Measurements from ENCODE around the gene INS. TPM values are rescaled to one million over a fixed set of nuclear protein-coding genes. Genes with fewer than 3 reads are reported as not detected.

The INS gene
- total and polyA plus RNA-seq, 2 of the 8 experiments (the other 6 are each of a cell fraction or from before 2014, with no cell fraction given): not detected

- no peak overlapping the region for H2BK120ac ChIP-seq (replicated peaks; ENCODE audit: low read depth, low read length)
- H3K4me3 ChIP-seq (ENCODE audit: extremely low read depth in 1 of 4, insufficient read depth in 2 of 4, low read depth in 3 of 4, low read length in 4 of 4): no peak overlapping the region
- H4K91ac ChIP-seq (replicated peaks; ENCODE audit: insufficient read length, low read length): no peak overlapping the region
- no peak overlapping the region for H4K5ac ChIP-seq (ENCODE audit: insufficient read length, low read depth, low read length)
- H2BK12ac ChIP-seq (ENCODE audit: low read depth, low read length): no peak overlapping the region
- H3K79me2 ChIP-seq (ENCODE audit: control insufficient read depth in 1 of 2, insufficient read depth in 2 of 2, low read length in 2 of 2): no peaks in the 10 kb centered on the region
- H3K23me2 ChIP-seq (ENCODE audit: low read depth, low read length): peaks cover 4% of the 10 kb centered on the region; the same call in 1 of the 2 replicates
- no peak overlapping the region for H3K4me2 ChIP-seq (ENCODE audit: insufficient read depth in 1 of 2, low read depth in 2 of 2, low read length in 2 of 2)
- no peak overlapping the region for H2BK15ac ChIP-seq (ENCODE audit: low read length)
- H3K27me3 ChIP-seq (replicated peaks in 1 of 4; ENCODE audit: control insufficient read depth in 3 of 4, extremely low read depth in 1 of 4, insufficient read depth in 3 of 4, low read length in 3 of 4): peaks cover 0 to 6% (median 0%) of the 10 kb centered on the region in 4 experiments; a peak in 2 of 7 replicates
- no peak overlapping the region for H3K27ac ChIP-seq (ENCODE audit: low read depth, low read length)
- 83% methylated on average over 7 of the region's 10 CpGs; no CpG with 5 or more reads in 1 of the 2 experiments for WGBS, 2 experiments (ENCODE audit: extremely low coverage in 1 of 2, insufficient coverage in 1 of 2, insufficient read length in 1 of 2, insufficient replicate concordance in 2 of 2, low coverage in 1 of 2, low lambda C conversion rate in 2 of 2, missing lambda C conversion rate in 1 of 2)
- H3K23ac ChIP-seq (ENCODE audit: insufficient read length): no peak overlapping the region
- no peak overlapping the region for H3K56ac ChIP-seq (replicated peaks; ENCODE audit: insufficient read length, low read depth, low read length)
- H4K8ac ChIP-seq (ENCODE audit: extremely low read depth, insufficient read depth, low read length): no peak overlapping the region
- H3K14ac ChIP-seq (ENCODE audit: insufficient read length): no peak overlapping the region
- no peak overlapping the region for H3K9ac ChIP-seq (replicated peaks in 1 of 4; ENCODE audit: extremely low read depth in 1 of 4, low read depth in 3 of 4, low read length in 3 of 4)
- DNase-seq (ENCODE audit: low read depth in 1 of 2, low spot score in 2 of 2): no peak
- no peaks in the 10 kb centered on the region for H3K36me3 ChIP-seq (ENCODE audit: control insufficient read depth in 2 of 4, insufficient read depth in 4 of 4, low read length in 3 of 4)
- H3K18ac ChIP-seq (ENCODE audit: extremely low read depth, low read length): no peak overlapping the region
- H3K4me1 ChIP-seq (replicated peaks in 1 of 4; ENCODE audit: control insufficient read depth in 3 of 4, insufficient read depth in 4 of 4, low read length in 3 of 4): no peaks in the 10 kb centered on the region; a peak in 1 of 7 replicates
- CTCF ChIA-PET (ENCODE audit: partially characterized antibody): interaction anchor here (0.7 to 6.1 kb wide), 17 partner anchors 14 to 694 kb away, joined by 3 to 116 read pairs (median 4); partner anchors contain the start of genes C11orf21, CDKN1C and TSPAN32
- no peak overlapping the region for H3K4ac ChIP-seq (replicated peaks; ENCODE audit: insufficient read length, low read depth, low read length)
- no peaks in the 10 kb centered on the region for H3K79me1 ChIP-seq (ENCODE audit: low read depth, low read length)
- no peak overlapping the region for H2AFZ ChIP-seq (ENCODE audit: low read length)
- POLR2A ChIA-PET (ENCODE audit: partially characterized antibody): no interaction called here
- TF ChIP-seq CHD1 (IDR thresholded peaks at IDR 0.05; ENCODE audit: low read depth, low read length): no peak
- no peak for TF ChIP-seq GABPA (IDR thresholded peaks at IDR 0.05; ENCODE audit: borderline replicate concordance, insufficient read depth, low read length)
- no peak for TF ChIP-seq EGR1 (IDR thresholded peaks at IDR 0.05; ENCODE audit: borderline replicate concordance, low read depth, low read length)
- no peak for TF ChIP-seq CBX8 (IDR thresholded peaks at IDR 0.05; ENCODE audit: borderline replicate concordance, low read depth, low read length)
- no peak for TF ChIP-seq GTF2F1 (IDR thresholded peaks at IDR 0.05; ENCODE audit: borderline replicate concordance, low read depth, low read length)
- H2BK20ac ChIP-seq (ENCODE audit: low read length): no peak overlapping the region
- no peak overlapping the region for H2AK5ac ChIP-seq (ENCODE audit: low read depth, low read length)
- H2BK5ac ChIP-seq (ENCODE audit: low read depth, low read length): no peak overlapping the region
- H3K9me3 ChIP-seq (ENCODE audit: insufficient read depth in 2 of 2, low read depth in 1 of 2, low read length in 1 of 2): no peaks in the 10 kb centered on the region
- peaks cover 0 to 7% of the 10 kb centered on the region in 2 experiments for H4K20me1 ChIP-seq (replicated peaks in 1 of 2; ENCODE audit: control insufficient read depth in 1 of 2, insufficient read depth in 2 of 2, low read length in 2 of 2)
- FAIRE-seq: no peak
These were observed 31.4 kb upstream of the INS start for GRCh38 chr11:2192435-2192834.

Data from H1 (cell line).